Stimulated activated naive CD4-positive, alpha-beta T cell (primary cell): Measurements from ENCODE around the gene TRMT61A.
A peak's percentile ranks its signal among the peaks of the same experiment; 100 is the strongest.

Source experiments
- DNase-seq, 6 experiments: peaks; one replicate each; lab custom pipeline; 2025; lab: John Stamatoyannopoulos, UW

The TRMT61A gene

GRCh38 chr14:103528587-103529382 lies at the start of gene TRMT61A:
Gene TRMT61A, plus strand, starts transcription at chr14:103529196. Its CDS starts 783 bp downstream, at chr14:103529979.
- peak; percentile 66 to 86 (median 74) for DNase-seq

- no peak for DNase-seq
Observed at GRCh38 chr14:103480595-103480994, 48.4 kb upstream of the TRMT61A start.

- DNase-seq = no peak
Observed at GRCh38 chr14:103483600-103483999, 45.4 kb upstream of the TRMT61A start.

- no peak for DNase-seq
Observed at GRCh38 chr14:103485504-103485903, 43.5 kb upstream of the TRMT61A start.

GRCh38 chr14:103488071-103488470 lies 40.9 kb upstream of the TRMT61A start:
- DNase-seq = no peak

GRCh38 chr14:103488960-103489359 lies 40.0 kb upstream of the TRMT61A start:
- DNase-seq = no peak

GRCh38 chr14:103489621-103490020 lies 39.4 kb upstream of the TRMT61A start:
- no peak for DNase-seq

- DNase-seq = no peak
Observed at GRCh38 chr14:103491691-103492090, 37.3 kb upstream of the TRMT61A start.

GRCh38 chr14:103492156-103492925 lies 36.7 kb upstream of the TRMT61A start:
- DNase-seq = no peak

GRCh38 chr14:103495854-103496253 lies 33.1 kb upstream of the TRMT61A start:
- no peak for DNase-seq

- DNase-seq = no peak
Observed at GRCh38 chr14:103496776-103497175, 32.2 kb upstream of the TRMT61A start.

GRCh38 chr14:103499709-103500108 lies 29.3 kb upstream of the TRMT61A start:
- no peak for DNase-seq

GRCh38 chr14:103500148-103500990 lies 28.6 kb upstream of the TRMT61A start:
- peak; percentile 56 to 79 (median 70) for DNase-seq

GRCh38 chr14:103501041-103501870 lies 27.7 kb upstream of the TRMT61A start:
- no peak for DNase-seq

- DNase-seq = no peak
Observed at GRCh38 chr14:103501921-103502669, 26.9 kb upstream of the TRMT61A start.

- no peak for DNase-seq
Observed at GRCh38 chr14:103502877-103503276, 26.1 kb upstream of the TRMT61A start.

GRCh38 chr14:103503296-103503695 lies 25.7 kb upstream of the TRMT61A start:
- DNase-seq = no peak

- no peak for DNase-seq
Observed at GRCh38 chr14:103504991-103505565, 23.9 kb upstream of the TRMT61A start.

GRCh38 chr14:103507751-103508150 lies 21.2 kb upstream of the TRMT61A start:
- no peak for DNase-seq
